ENCODE results near the gene PCBP4.

The PCBP4 gene

DNA sequence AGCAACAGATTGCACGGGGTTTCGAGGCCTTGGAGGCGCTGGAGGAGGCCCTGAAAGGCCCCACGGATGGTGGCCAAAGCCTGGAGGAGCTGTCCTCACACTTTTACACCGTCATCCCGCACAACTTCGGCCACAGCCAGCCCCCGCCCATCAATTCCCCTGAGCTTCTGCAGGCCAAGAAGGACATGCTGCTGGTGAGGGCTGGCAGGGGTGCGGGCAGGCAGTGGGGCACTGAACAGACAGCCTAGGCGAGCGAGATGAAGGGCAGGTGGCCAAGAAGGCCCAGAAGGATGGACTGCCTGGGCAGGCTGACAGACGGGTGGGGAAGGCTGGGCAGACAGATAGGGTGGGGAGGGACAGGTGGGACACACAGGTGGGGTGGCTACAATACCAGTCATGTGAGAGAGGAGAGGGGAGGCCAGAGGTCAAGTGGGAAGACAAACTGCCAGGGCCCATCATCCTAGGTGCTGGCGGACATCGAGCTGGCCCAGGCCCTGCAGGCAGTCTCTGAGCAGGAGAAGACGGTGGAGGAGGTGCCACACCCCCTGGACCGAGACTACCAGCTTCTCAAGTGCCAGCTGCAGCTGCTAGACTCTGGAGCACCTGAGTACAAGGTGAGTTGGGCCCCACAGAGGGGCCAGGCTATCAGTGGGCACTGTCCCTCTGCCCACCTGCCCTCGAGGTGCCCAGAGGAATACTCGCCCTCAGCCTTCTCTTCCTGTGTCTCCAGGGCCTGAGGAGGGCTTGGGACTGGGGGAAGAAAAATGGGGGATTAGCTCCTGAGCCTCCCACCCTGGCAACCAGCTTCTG is 22.0 kb downstream of the PCBP4 start:
- no peak for ATAC-seq
- no peak for TF ChIP-seq OSR1 (CRISPR knock-in tag; IDR thresholded peaks at IDR 0.05)
- TF ChIP-seq ZFP3 (CRISPR knock-in tag; IDR thresholded peaks at IDR 0.05), result no peak
- TF ChIP-seq PPARA (CRISPR knock-in tag; IDR thresholded peaks at IDR 0.05; ENCODE audit: borderline replicate concordance), result no peak
- TF ChIP-seq, protein P1, sequence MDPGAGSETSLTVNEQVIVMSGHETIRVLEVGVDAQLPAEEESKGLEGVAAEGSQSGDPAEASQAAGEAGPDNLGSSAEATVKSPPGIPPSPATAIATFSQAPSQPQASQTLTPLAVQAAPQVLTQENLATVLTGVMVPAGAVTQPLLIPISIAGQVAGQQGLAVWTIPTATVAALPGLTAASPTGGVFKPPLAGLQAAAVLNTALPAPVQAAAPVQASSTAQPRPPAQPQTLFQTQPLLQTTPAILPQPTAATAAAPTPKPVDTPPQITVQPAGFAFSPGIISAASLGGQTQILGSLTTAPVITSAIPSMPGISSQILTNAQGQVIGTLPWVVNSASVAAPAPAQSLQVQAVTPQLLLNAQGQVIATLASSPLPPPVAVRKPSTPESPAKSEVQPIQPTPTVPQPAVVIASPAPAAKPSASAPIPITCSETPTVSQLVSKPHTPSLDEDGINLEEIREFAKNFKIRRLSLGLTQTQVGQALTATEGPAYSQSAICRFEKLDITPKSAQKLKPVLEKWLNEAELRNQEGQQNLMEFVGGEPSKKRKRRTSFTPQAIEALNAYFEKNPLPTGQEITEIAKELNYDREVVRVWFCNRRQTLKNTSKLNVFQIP (CRISPR knock-in tag; IDR thresholded peaks at IDR 0.05; ENCODE audit: borderline replicate concordance, low read depth), result no peak
- TF ChIP-seq, protein P2, sequence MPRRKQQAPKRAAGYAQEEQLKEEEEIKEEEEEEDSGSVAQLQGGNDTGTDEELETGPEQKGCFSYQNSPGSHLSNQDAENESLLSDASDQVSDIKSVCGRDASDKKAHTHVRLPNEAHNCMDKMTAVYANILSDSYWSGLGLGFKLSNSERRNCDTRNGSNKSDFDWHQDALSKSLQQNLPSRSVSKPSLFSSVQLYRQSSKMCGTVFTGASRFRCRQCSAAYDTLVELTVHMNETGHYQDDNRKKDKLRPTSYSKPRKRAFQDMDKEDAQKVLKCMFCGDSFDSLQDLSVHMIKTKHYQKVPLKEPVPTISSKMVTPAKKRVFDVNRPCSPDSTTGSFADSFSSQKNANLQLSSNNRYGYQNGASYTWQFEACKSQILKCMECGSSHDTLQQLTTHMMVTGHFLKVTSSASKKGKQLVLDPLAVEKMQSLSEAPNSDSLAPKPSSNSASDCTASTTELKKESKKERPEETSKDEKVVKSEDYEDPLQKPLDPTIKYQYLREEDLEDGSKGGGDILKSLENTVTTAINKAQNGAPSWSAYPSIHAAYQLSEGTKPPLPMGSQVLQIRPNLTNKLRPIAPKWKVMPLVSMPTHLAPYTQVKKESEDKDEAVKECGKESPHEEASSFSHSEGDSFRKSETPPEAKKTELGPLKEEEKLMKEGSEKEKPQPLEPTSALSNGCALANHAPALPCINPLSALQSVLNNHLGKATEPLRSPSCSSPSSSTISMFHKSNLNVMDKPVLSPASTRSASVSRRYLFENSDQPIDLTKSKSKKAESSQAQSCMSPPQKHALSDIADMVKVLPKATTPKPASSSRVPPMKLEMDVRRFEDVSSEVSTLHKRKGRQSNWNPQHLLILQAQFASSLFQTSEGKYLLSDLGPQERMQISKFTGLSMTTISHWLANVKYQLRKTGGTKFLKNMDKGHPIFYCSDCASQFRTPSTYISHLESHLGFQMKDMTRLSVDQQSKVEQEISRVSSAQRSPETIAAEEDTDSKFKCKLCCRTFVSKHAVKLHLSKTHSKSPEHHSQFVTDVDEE (CRISPR knock-in tag; IDR thresholded peaks at IDR 0.05), result no peak
- no peak for TF ChIP-seq GLIS3 (CRISPR knock-in tag; IDR thresholded peaks at IDR 0.05)
- TF ChIP-seq ZC3H10 (CRISPR knock-in tag; IDR thresholded peaks at IDR 0.05), result no peak
- TF ChIP-seq ISL1 (CRISPR knock-in tag; IDR thresholded peaks at IDR 0.05), result no peak
- no peak for TF ChIP-seq CSDC2 (CRISPR knock-in tag; IDR thresholded peaks at IDR 0.05)
- TF ChIP-seq TOX (CRISPR knock-in tag; IDR thresholded peaks at IDR 0.05; ENCODE audit: borderline replicate concordance), result no peak
- no peak for TF ChIP-seq CREB5 (CRISPR knock-in tag; IDR thresholded peaks at IDR 0.05; ENCODE audit: low read depth)
- no peak for TF ChIP-seq ZNF70 (CRISPR knock-in tag; IDR thresholded peaks at IDR 0.05)

- no peak for ATAC-seq
- TF ChIP-seq OSR1 (CRISPR knock-in tag; IDR thresholded peaks at IDR 0.05) (no peak), ZFP30 (CRISPR knock-in tag; IDR thresholded peaks at IDR 0.05) (no peak), RARB (CRISPR knock-in tag; IDR thresholded peaks at IDR 0.05) (no peak), TOX (CRISPR knock-in tag; IDR thresholded peaks at IDR 0.05; ENCODE audit: borderline replicate concordance) (no peak), ZNF8 (CRISPR knock-in tag; IDR thresholded peaks at IDR 0.05) (no peak), ISL1 (CRISPR knock-in tag; IDR thresholded peaks at IDR 0.05) (no peak)
- TF ChIP-seq, protein P2 (CRISPR knock-in tag; IDR thresholded peaks at IDR 0.05), result no peak
Observed at GRCh38 chr3:51944451-51945021, 22.7 kb downstream of the PCBP4 start.

DNA sequence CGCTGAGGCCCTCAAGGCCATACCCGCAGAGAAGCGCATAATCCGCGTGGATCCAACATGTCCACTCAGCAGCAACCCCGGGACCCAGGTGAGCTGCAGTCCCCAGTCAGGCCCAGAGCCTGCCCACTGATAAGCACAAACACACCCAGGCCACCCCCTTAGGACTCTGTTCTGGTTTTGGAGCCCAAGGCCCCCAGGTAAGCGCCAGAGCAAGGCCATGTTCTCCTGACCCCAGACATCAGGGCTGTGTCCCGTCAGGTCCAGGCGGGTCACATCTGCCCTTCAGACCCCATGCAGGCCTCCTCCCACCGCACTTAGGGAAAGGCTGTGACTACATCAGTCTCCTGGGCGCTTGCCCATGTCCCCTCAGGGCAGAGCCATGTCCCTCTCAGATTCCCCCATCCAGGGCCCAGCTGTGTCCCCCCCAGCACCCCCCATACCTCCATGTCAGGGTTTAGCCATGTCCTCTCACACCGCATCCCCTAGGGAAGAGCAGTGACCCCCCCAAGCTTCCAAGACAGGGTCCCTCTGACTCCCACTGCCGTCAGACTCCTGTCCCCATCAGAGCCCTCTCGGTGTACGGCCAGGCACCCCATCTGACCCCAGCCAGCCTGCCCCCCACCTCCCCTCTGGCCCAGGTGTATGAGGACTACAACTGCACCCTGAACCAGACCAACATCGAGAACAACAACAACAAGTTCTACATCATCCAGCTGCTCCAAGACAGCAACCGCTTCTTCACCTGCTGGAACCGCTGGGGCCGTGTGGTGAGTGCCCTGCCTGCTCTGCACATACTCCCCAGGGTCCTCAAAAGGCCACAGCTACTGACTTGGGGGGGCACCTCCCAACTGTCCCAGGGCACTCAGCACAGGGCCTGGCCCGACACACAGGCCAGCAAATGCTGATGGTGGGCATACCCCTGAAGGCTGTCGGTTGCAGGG is 23.5 kb downstream of the PCBP4 start:
- no peak for ATAC-seq
- TF ChIP-seq, protein P3, sequence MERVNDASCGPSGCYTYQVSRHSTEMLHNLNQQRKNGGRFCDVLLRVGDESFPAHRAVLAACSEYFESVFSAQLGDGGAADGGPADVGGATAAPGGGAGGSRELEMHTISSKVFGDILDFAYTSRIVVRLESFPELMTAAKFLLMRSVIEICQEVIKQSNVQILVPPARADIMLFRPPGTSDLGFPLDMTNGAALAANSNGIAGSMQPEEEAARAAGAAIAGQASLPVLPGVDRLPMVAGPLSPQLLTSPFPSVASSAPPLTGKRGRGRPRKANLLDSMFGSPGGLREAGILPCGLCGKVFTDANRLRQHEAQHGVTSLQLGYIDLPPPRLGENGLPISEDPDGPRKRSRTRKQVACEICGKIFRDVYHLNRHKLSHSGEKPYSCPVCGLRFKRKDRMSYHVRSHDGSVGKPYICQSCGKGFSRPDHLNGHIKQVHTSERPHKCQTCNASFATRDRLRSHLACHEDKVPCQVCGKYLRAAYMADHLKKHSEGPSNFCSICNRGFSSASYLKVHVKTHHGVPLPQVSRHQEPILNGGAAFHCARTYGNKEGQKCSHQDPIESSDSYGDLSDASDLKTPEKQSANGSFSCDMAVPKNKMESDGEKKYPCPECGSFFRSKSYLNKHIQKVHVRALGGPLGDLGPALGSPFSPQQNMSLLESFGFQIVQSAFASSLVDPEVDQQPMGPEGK (CRISPR knock-in tag; IDR thresholded peaks at IDR 0.05; ENCODE audit: borderline replicate concordance), result no peak
- TF ChIP-seq ZC3H10 (CRISPR knock-in tag; IDR thresholded peaks at IDR 0.05) (no peak), CREB5 (CRISPR knock-in tag; IDR thresholded peaks at IDR 0.05; ENCODE audit: low read depth) (no peak), ARNTL (CRISPR knock-in tag; IDR thresholded peaks at IDR 0.05; ENCODE audit: borderline replicate concordance, low read depth) (no peak), ZNF70 (CRISPR knock-in tag; IDR thresholded peaks at IDR 0.05) (no peak), BACH2 (CRISPR knock-in tag; IDR thresholded peaks at IDR 0.05; ENCODE audit: borderline replicate concordance) (no peak), TOX (CRISPR knock-in tag; IDR thresholded peaks at IDR 0.05; ENCODE audit: borderline replicate concordance) (no peak)
- TF ChIP-seq, protein P2 (CRISPR knock-in tag; IDR thresholded peaks at IDR 0.05), result no peak

All from SK-N-SH treated with all-trans-retinoic acid at 6 μM for 48 hours (cell line).